Measurements from ENCODE around the gene ERG28. TPM values are rescaled to one million over a fixed set of nuclear protein-coding genes. Genes with fewer than 3 reads are reported as not detected.

The ERG28 gene
- total RNA-seq, 1 experiment from 2014 or later: 29.1 TPM

DNA sequence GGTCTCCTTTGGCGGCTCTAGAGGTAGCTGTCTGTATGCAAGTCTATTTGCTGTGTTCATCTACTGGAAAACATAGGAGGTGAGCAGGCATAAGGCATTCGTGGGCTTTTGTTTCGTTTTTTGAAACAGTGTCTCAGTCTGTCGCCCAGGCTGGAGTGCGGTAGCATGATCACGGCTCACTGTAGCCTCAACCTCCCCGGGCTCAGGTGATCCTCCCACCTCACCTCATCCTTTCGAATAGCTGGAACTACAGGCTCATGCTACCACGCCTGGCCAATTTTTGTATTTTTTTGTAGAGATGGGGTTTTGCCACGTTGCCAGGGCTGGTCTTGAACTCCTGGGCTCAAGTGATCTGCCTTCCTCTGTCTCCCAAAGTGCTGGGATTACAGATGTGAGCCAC lies 54.8 kb downstream of the ERG28 start:
- no peak overlapping the region for H3K23ac ChIP-seq (ENCODE audit: insufficient read length, low read depth, low read length)
- no peak overlapping the region for H2BK15ac ChIP-seq (ENCODE audit: low read depth, low read length)
- no peak overlapping the region for H3K4me3 Mint-ChIP-seq
- no peak overlapping the region for H2BK5ac ChIP-seq (ENCODE audit: insufficient read length, low read length)
- H4K5ac ChIP-seq (ENCODE audit: insufficient read length, low read depth, low read length): no peak overlapping the region
- H4K20me1 ChIP-seq (ENCODE audit: control insufficient read depth, insufficient read depth, insufficient read length): no peaks in the 10 kb centered on the region
- H3K27ac Mint-ChIP-seq: no peak overlapping the region
- no peak overlapping the region for H2BK20ac ChIP-seq (ENCODE audit: low read depth, low read length, poor library complexity, severe bottlenecking)
- H3K4ac ChIP-seq (ENCODE audit: low read depth, low read length): no peak overlapping the region
- H3K9ac ChIP-seq (ENCODE audit: extremely low read depth, insufficient read length, low read length): no peak overlapping the region
- H2AFZ ChIP-seq (ENCODE audit: low read length): no peak overlapping the region
- 0 out of 2 replicates have a peak, but pooled peaks cover 2% of the 10 kb centered on the region for H3K27me3 Mint-ChIP-seq (ENCODE audit: low read depth)
- H3K4me2 ChIP-seq (ENCODE audit: insufficient read depth, insufficient read length, low read length): no peak overlapping the region
- H2BK120ac ChIP-seq (ENCODE audit: low read depth, low read length, poor library complexity, severe bottlenecking): no peak overlapping the region
- H3K23me2 ChIP-seq (ENCODE audit: insufficient read length, low read depth, low read length, poor library complexity, severe bottlenecking): no peaks in the 10 kb centered on the region
- H3K4me1 Mint-ChIP-seq: peaks cover 11 to 16% of the 10 kb centered on the region in 2 experiments
- H2AK5ac ChIP-seq (ENCODE audit: insufficient read length, low read length): no peak overlapping the region
- no peaks in the 10 kb centered on the region for H3K4me1 ChIP-seq (ENCODE audit: insufficient read depth, low read length)
- H4K91ac ChIP-seq (ENCODE audit: insufficient read length, low read depth, low read length): no peak overlapping the region
- WGBS (ENCODE audit: extremely low coverage, insufficient read length, low lambda C conversion rate): no CpG with 5 or more reads among the region's 10 CpGs
- H3T11ph ChIP-seq (ENCODE audit: low read length): no peak overlapping the region
- no peaks in the 10 kb centered on the region for H3K79me2 ChIP-seq (ENCODE audit: insufficient read depth, low read length)
- H3K79me1 ChIP-seq (ENCODE audit: insufficient read depth, low read depth, low read length, poor library complexity, severe bottlenecking): no peaks in the 10 kb centered on the region
- no peak overlapping the region for H3K27ac ChIP-seq (ENCODE audit: insufficient read length, low read depth, low read length)
- no peak for DNase-seq
- H3K36me3 Mint-ChIP-seq (ENCODE audit: insufficient read depth in 1 of 3, low read depth in 3 of 3): peaks cover 0 to 1% (median 0%) of the 10 kb centered on the region in 3 experiments; a peak in 1 of 7 replicates
- no peak overlapping the region for H3K56ac ChIP-seq (ENCODE audit: insufficient read length, low read depth, low read length)
- no peak overlapping the region for H4K8ac ChIP-seq (replicated peaks; ENCODE audit: insufficient read length, low read depth, low read length)
- H3K9me3 Mint-ChIP-seq: peaks cover 0 to 4% of the 10 kb centered on the region in 2 experiments; a peak in 1 of 5 replicates
- no peak for TF ChIP-seq CTCF (conservative IDR thresholded peaks at IDR 0.05)
- H3K9me3 ChIP-seq (ENCODE audit: control insufficient read depth, low read depth, low read length): no peaks in the 10 kb centered on the region
- H2BK12ac ChIP-seq (ENCODE audit: insufficient read length, low read depth, low read length): no peak overlapping the region
- H3K27me3 ChIP-seq (ENCODE audit: insufficient read depth, low read length): no peaks in the 10 kb centered on the region
- H3K18ac ChIP-seq (ENCODE audit: insufficient read length, low read depth, low read length): no peak overlapping the region
- H3K14ac ChIP-seq (ENCODE audit: insufficient read depth, low read length): no peak overlapping the region
